Body of pancreas (tissue), 4 donors: ENCODE data around the gene BLZF1.
"Not testable (repeated sequence)": the region's sequence is repeated elsewhere in the genome, so short reads cannot be mapped to it uniquely, and the experiment has no call there.

Source experiments
- CTCF ChIP-seq, 7 experiments: fragments of 450-650 bp in 4 of 7; fragments of 200-600 bp in 3 of 7; sonication (generic) in 3 of 7; IDR thresholded peaks; one replicate each; pipeline ENCODE4 v1.5.1; 2016 to 2019; ENCODE audit warnings: antibody characterized with exemption in 7 of 7
- POLR2A ChIP-seq, 3 donors: fragments of 450-650 bp; IDR thresholded peaks; one replicate each; pipeline ENCODE4 v1.6.1; 2016; ENCODE audit warnings: antibody characterized with exemption in 3 of 3, mild to moderate bottlenecking in 2 of 3

DNA sequence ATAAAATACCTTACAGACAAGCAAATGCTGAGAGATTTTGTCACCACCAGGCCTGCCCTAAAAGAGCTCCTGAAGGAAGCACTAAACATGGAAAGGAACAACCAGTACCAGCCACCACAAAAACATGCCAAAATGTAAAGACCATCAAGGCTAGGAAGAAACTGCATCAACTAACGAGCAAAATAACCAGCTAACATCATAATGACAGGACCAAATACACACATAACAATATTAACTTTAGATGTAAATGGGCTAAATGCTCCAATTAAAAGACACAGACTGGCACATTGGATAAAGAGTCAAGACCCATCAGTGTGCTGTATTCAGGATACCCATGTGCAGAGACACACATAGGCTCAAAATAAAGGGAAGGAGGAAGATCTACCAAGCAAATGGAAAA is 34.6 kb downstream of the BLZF1 start:
- not testable (repeated sequence) for TF ChIP-seq CTCF, POLR2A (IDR thresholded peaks at IDR 0.05)
